HepG2 (cell line): ENCODE results near the gene OR1D5.

ENCODE experiments used
- CTCF ChIP-seq: sonication (generic); formaldehyde crosslinking; IDR thresholded peaks from 2 replicates; pipeline ENCODE4 v1.5.0; 2020; ENCODE audit warnings: mild to moderate bottlenecking, missing genetic modification reagents, moderate library complexity
- EP300 ChIP-seq, 3 experiments: sonication (generic) in 1 of 3; formaldehyde crosslinking in 1 of 3; IDR thresholded peaks; 2 replicates each; pipeline versions ENCODE4 v1.5.1 to v1.6.1; 2011 to 2020; ENCODE audit warnings: low read depth in 2 of 3, low read length in 2 of 3, borderline replicate concordance in 1 of 3, improper control_type of control experiment in 1 of 3, mild to moderate bottlenecking in 1 of 3, missing genetic modification reagents in 1 of 3, moderate library complexity in 1 of 3
- NONO ChIP-seq, 2 experiments: fragments of 450-650 bp in 1 of 2; sonication (generic) in 1 of 2; formaldehyde crosslinking in 1 of 2; IDR thresholded peaks in 1 of 2; conservative IDR thresholded peaks in 1 of 2; 2 replicates each; pipeline versions ENCODE4 v1.6.1 to v1.8.0; 2017 to 2022; ENCODE audit warnings: mild to moderate bottlenecking in 1 of 2, missing genetic modification reagents in 1 of 2, moderate library complexity in 1 of 2
- SRF ChIP-seq: IDR thresholded peaks from 2 replicates; pipeline ENCODE4 v1.6.1; 2011; ENCODE audit warnings: mild to moderate bottlenecking, low read depth, low read length, moderate library complexity
- ZNF24 ChIP-seq: fragments of 450-650 bp; IDR thresholded peaks from 2 replicates; pipeline ENCODE4 v1.6.1; 2017; ENCODE audit warnings: antibody characterized with exemption, mild to moderate bottlenecking
- ZNF383 ChIP-seq: sonication (generic); formaldehyde crosslinking; IDR thresholded peaks from 2 replicates; pipeline ENCODE4 v1.4.0; 2020; ENCODE audit warnings: missing genetic modification reagents, mild to moderate bottlenecking, borderline replicate concordance

- TF ChIP-seq SRF (no peak), EP300 (IDR thresholded peaks at IDR 0.05; ENCODE audit: low read depth in 2 of 2, low read length in 2 of 2) (no peak), EP300 (CRISPR knock-in tag; IDR thresholded peaks at IDR 0.05; ENCODE audit: borderline replicate concordance) (no peak), NONO (IDR thresholded peaks at IDR 0.05) (no peak), NONO (CRISPR knock-in tag; conservative IDR thresholded peaks at IDR 0.05) (no peak), ZNF383 (no peak), CTCF (CRISPR knock-in tag) (no peak), ZNF24 (no peak)
Measured at GRCh38 chr17:3024346-3024745, 39.1 kb downstream of the OR1D5 start.
